ENCODE data around the gene ADAMTSL4.

DNA sequence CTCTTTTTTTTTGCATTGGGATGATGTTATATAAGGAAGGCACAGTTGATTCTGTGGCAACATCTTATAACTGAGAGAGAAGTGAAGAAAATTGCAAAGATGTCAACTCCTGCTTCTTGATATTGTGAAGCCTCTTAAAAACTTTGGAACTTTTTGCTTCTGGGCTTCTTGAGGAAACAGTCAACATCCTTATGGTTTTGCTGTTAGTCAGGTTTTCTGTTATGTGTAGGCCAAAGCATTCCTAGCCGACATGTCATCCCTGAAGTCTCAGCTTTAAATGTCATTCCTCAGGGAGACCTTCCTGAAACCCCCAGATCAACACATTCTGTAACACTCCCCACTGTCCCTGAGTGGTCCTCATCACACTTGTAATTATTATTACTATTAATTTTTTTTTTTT lies 21.0 kb upstream of the ADAMTSL4 start:
- TF ChIP-seq, protein P1, sequence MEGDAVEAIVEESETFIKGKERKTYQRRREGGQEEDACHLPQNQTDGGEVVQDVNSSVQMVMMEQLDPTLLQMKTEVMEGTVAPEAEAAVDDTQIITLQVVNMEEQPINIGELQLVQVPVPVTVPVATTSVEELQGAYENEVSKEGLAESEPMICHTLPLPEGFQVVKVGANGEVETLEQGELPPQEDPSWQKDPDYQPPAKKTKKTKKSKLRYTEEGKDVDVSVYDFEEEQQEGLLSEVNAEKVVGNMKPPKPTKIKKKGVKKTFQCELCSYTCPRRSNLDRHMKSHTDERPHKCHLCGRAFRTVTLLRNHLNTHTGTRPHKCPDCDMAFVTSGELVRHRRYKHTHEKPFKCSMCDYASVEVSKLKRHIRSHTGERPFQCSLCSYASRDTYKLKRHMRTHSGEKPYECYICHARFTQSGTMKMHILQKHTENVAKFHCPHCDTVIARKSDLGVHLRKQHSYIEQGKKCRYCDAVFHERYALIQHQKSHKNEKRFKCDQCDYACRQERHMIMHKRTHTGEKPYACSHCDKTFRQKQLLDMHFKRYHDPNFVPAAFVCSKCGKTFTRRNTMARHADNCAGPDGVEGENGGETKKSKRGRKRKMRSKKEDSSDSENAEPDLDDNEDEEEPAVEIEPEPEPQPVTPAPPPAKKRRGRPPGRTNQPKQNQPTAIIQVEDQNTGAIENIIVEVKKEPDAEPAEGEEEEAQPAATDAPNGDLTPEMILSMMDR (IDR thresholded peaks at IDR 0.05) = no peak
- no peak for TF ChIP-seq ZFX (IDR thresholded peaks at IDR 0.05; ENCODE audit: borderline replicate concordance)

All from 22Rv1 (cell line).